ENCODE results near the gene TFR2. TPM values are rescaled to one million over a fixed set of nuclear protein-coding genes. Genes with fewer than 3 reads are reported as not detected.

The TFR2 gene
- total RNA-seq, 4 donors from 2014 or later = 0.60 to 0.68 (median 0.64) TPM; not detected in 1

GRCh38 chr7:100611983-100612729 lies 29.2 kb downstream of the TFR2 start, which contains the start of gene MOSPD3:
Gene MOSPD3 (plus strand): TSS chr7:100612540. CDS start chr7:100612792, 252 bp downstream.
- in situ Hi-C loops (cut with MboI; ENCODE audit: low pct_ligation_motif_present in 1 of 4, low pct_unique_long_range_greater_than_20kb in 1 of 4, low sequenced_read_pairs in 3 of 4) (no loop called here), intact Hi-C loops (cut with DNase I; ENCODE audit: low total_unique reads) (no loop called here)
- peak within 1 kb of the TSS; percentile 51 to 89 (median 70) for H3K4me3 ChIP-seq
- H3K9me3 ChIP-seq = no peaks in the 10 kb centered on the region
- peak; percentile 99 for DNase-seq
- 0% methylated on average over 6 to 55 of the region's 61 CpGs for WGBS, 2 donors (ENCODE audit: low coverage in 1 of 2)
- H3K27ac ChIP-seq = peak within 1 kb of the TSS; percentile 89 to 99 (median 92)
- TF ChIP-seq EP300 (IDR thresholded peaks at IDR 0.05; ENCODE audit: low read depth) (peak; percentile 15), CTCF (IDR thresholded peaks at IDR 0.05) (peak in 2 of 5 experiments; percentile 44 to 46), POLR2AphosphoS5 (IDR thresholded peaks at IDR 0.05) (peak; percentile 76 to 95 (median 91)), POLR2A (IDR thresholded peaks at IDR 0.05) (peak; percentile 98)
- no peaks in the 10 kb centered on the region for H3K27me3 ChIP-seq
- H3K4me1 ChIP-seq = peaks cover 4 to 20% (median 8%) of the 10 kb centered on the region in 4 donors
- no peaks in the 10 kb centered on the region for H3K36me3 ChIP-seq

GRCh38 chr7:100609958-100610357 lies 31.4 kb downstream of the TFR2 start:
- intact Hi-C loops (cut with DNase I; ENCODE audit: low total_unique reads) = no loop called here
- TF ChIP-seq EP300 (IDR thresholded peaks at IDR 0.05; ENCODE audit: low read depth) = no peak
- 80% methylated on average over 5 of the region's 5 CpGs; no CpG with 5 or more reads in 1 of the 2 donors for WGBS, 2 donors (ENCODE audit: low coverage in 1 of 2)
- no peak overlapping the region for H3K4me3 ChIP-seq
- in situ Hi-C loops (cut with MboI; ENCODE audit: low pct_ligation_motif_present in 1 of 4, low pct_unique_long_range_greater_than_20kb in 1 of 4, low sequenced_read_pairs in 3 of 4) = no loop called here
- no peaks in the 10 kb centered on the region for H3K36me3 ChIP-seq
- DNase-seq = no peak
- H3K27ac ChIP-seq = no peak overlapping the region
- no peaks in the 10 kb centered on the region for H3K9me3 ChIP-seq
- no peaks in the 10 kb centered on the region for H3K27me3 ChIP-seq
- H3K4me1 ChIP-seq = peaks cover 10 to 29% (median 19%) of the 10 kb centered on the region in 4 donors

GRCh38 chr7:100607111-100607510 lies 34.2 kb downstream of the TFR2 start:
- in situ Hi-C loops (cut with MboI; ENCODE audit: low pct_ligation_motif_present in 1 of 4, low pct_unique_long_range_greater_than_20kb in 1 of 4, low sequenced_read_pairs in 3 of 4) (no loop called here), intact Hi-C loops (cut with DNase I; ENCODE audit: low total_unique reads) (no loop called here)
- Histone ChIP-seq H3K27ac (no peak overlapping the region), H3K27me3 (no peaks in the 10 kb centered on the region), H3K4me3 (no peak overlapping the region), H3K9me3 (no peaks in the 10 kb centered on the region), H3K4me1 (peaks cover 6 to 32% (median 26%) of the 10 kb centered on the region in 4 donors), H3K36me3 (no peaks in the 10 kb centered on the region)
- no peak for DNase-seq
- WGBS, 2 donors (ENCODE audit: low coverage in 1 of 2) = 85% methylated on average over 4 to 8 of the region's 8 CpGs
- TF ChIP-seq POLR2AphosphoS5 (IDR thresholded peaks at IDR 0.05) (no peak), EP300 (IDR thresholded peaks at IDR 0.05; ENCODE audit: low read depth) (no peak), CTCF (IDR thresholded peaks at IDR 0.05) (no peak), POLR2A (IDR thresholded peaks at IDR 0.05) (no peak)

- WGBS, 2 donors (ENCODE audit: low coverage in 1 of 2) = 88 to 100% methylated on average over 2 to 12 of the region's 12 CpGs
- no peak overlapping the region for H3K27ac ChIP-seq
Measured at GRCh38 chr7:100606313-100606712, 35.0 kb downstream of the TFR2 start.

More at GRCh38 chr7:100606313-100606712, 35.0 kb downstream of the TFR2 start:
- in situ Hi-C loops (cut with MboI; ENCODE audit: low pct_ligation_motif_present in 1 of 4, low pct_unique_long_range_greater_than_20kb in 1 of 4, low sequenced_read_pairs in 3 of 4) = no loop called here
- Histone ChIP-seq H3K4me1 (peaks cover 6 to 29% (median 26%) of the 10 kb centered on the region in 4 donors), H3K4me3 (no peak overlapping the region), H3K36me3 (no peaks in the 10 kb centered on the region), H3K9me3 (no peaks in the 10 kb centered on the region), H3K27me3 (no peaks in the 10 kb centered on the region)
- TF ChIP-seq POLR2A (IDR thresholded peaks at IDR 0.05) (no peak), POLR2AphosphoS5 (IDR thresholded peaks at IDR 0.05) (no peak), EP300 (IDR thresholded peaks at IDR 0.05; ENCODE audit: low read depth) (no peak), CTCF (IDR thresholded peaks at IDR 0.05) (no peak)
- no peak for DNase-seq
- intact Hi-C loops (cut with DNase I; ENCODE audit: low total_unique reads) = no loop called here
